ENCODE measurements around the gene KRT16. TPM values are rescaled to one million over a fixed set of nuclear protein-coding genes. Genes with fewer than 3 reads are reported as not detected.

KRT16 gene
- total RNA-seq, 2 donors from 2014 or later = 4.0 to 6.7 TPM

DNA sequence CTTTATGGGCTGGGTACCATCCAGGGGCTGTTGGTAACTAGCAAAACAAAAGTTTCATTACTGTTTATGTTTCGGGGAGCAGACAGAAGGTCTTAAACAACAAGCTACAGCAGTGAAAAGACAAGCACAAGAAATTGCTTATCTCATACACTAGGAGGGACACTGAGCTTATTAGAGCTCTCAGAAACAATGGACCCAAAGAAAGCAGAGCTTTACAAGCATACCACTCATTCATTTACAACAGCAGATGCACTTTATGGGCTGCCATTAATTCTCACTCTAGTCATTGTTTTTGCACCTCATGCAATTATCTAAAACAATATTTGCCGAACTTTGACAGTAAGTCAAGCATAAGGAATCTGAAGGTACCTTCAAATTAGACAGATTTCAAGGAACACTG, 10.0 kb downstream of the KRT16 start:
- no peaks in the 10 kb centered on the region for H3K9me3 ChIP-seq
- peak overlapping the region in 1 of 2 donors; percentile 52 for H3K27ac ChIP-seq
- peaks cover 9% of the 10 kb centered on the region for H3K4me1 ChIP-seq (replicated peaks)
- no peaks in the 10 kb centered on the region for H3K27me3 ChIP-seq (replicated peaks; ENCODE audit: insufficient read depth)
- no peak overlapping the region for H3K4me3 ChIP-seq
- 11% methylated on average over 2 of the region's 2 CpGs for WGBS
- TF ChIP-seq POLR2A (IDR thresholded peaks at IDR 0.05) (no peak), POLR2AphosphoS5 (IDR thresholded peaks at IDR 0.05) (no peak)
- TF ChIP-seq, protein P1, sequence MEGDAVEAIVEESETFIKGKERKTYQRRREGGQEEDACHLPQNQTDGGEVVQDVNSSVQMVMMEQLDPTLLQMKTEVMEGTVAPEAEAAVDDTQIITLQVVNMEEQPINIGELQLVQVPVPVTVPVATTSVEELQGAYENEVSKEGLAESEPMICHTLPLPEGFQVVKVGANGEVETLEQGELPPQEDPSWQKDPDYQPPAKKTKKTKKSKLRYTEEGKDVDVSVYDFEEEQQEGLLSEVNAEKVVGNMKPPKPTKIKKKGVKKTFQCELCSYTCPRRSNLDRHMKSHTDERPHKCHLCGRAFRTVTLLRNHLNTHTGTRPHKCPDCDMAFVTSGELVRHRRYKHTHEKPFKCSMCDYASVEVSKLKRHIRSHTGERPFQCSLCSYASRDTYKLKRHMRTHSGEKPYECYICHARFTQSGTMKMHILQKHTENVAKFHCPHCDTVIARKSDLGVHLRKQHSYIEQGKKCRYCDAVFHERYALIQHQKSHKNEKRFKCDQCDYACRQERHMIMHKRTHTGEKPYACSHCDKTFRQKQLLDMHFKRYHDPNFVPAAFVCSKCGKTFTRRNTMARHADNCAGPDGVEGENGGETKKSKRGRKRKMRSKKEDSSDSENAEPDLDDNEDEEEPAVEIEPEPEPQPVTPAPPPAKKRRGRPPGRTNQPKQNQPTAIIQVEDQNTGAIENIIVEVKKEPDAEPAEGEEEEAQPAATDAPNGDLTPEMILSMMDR (IDR thresholded peaks at IDR 0.05) = no peak
- intact Hi-C loops (cut with DNase I) = no loop called here
- no peaks in the 10 kb centered on the region for H3K36me3 ChIP-seq
- no peak for DNase-seq (ENCODE audit: low spot score)

DNA sequence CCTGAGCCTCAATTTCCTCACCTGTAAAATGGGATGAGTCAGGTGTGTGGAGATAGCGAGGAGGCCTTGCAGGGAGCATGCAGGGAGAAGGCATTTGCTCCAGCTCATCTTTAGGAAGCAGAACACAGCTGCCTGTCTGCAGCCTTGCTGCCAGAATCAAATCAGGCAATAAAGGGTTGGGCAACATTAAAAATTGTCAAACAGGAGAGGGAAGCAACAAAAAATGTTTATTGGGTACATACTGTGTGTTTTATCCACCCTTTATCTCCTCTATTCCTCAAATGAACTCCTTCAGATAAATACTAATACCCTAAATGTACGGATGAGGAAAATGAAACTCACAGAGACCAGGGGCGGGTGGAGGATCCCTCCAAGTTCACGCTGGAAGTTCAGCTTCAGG, 12.2 kb downstream of the KRT16 start:
- 34% methylated on average over 4 of the region's 4 CpGs for WGBS
- TF ChIP-seq POLR2AphosphoS5 (IDR thresholded peaks at IDR 0.05) (peak; percentile 73), POLR2A (IDR thresholded peaks at IDR 0.05) (no peak)
- TF ChIP-seq, protein P1 (IDR thresholded peaks at IDR 0.05) = no peak
- Histone ChIP-seq H3K4me3 (no peak overlapping the region), H3K9me3 (no peaks in the 10 kb centered on the region), H3K27ac (peak overlapping the region; percentile 25 to 41), H3K4me1 (replicated peaks) (peaks cover 9% of the 10 kb centered on the region), H3K36me3 (no peaks in the 10 kb centered on the region), H3K27me3 (replicated peaks; ENCODE audit: insufficient read depth) (no peaks in the 10 kb centered on the region)
- DNase-seq (ENCODE audit: low spot score) = no peak
- intact Hi-C loops (cut with DNase I) = no loop called here

DNA sequence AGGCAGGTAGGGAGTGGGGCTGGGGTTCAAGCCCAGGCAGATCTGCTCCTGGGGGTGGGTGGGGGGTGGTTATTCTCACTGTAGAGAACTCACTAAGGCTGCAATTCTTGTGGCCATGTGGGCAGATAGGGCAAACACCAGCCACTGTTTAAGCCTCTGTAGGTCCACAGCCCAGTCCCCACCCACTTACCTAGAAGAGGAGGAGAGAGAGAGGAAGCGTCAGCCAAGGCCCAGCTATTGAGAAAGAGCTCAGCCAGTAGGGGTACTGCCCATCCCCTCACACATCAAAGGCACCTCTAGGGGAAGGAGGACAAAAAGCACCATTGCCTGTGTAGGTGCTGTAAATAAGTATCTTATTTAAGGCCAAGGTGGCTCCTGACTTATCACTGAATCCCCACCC, 12.9 kb downstream of the KRT16 start:
- DNase-seq (ENCODE audit: low spot score) = no peak
- Histone ChIP-seq H3K4me1 (replicated peaks) (peaks cover 9% of the 10 kb centered on the region), H3K4me3 (no peak overlapping the region), H3K27me3 (replicated peaks; ENCODE audit: insufficient read depth) (no peaks in the 10 kb centered on the region), H3K9me3 (no peaks in the 10 kb centered on the region), H3K27ac (peak overlapping the region; percentile 25 to 41), H3K36me3 (no peaks in the 10 kb centered on the region)
- no peak for TF ChIP-seq POLR2A (IDR thresholded peaks at IDR 0.05)
- no peak for TF ChIP-seq POLR2AphosphoS5 (IDR thresholded peaks at IDR 0.05)
- 64% methylated on average over 1 of the region's 1 CpG for WGBS
- intact Hi-C loops (cut with DNase I) = no loop called here

DNA sequence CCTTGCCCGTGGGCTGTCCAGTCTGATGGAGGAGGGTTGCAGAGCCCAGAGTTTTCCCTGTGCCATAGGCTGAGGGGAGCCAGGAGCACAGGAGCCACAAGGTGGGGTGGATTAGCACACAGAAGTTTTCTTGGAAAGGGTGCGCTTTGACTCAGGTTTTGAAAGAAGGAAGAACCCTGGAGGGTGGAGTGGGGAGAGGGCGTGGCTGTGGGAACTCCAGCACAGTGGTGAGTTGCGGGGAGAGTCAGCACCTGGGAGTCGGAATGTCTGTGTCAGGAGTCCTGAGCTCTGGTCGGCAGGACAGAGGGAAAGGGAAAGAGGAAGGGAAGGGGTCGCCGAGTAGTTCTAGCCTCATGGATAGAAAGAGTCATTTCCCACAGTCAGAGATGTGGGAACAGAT, 17.0 kb downstream of the KRT16 start:
- H3K4me1 ChIP-seq (replicated peaks) = peaks cover 9% of the 10 kb centered on the region
- H3K27me3 ChIP-seq (replicated peaks; ENCODE audit: insufficient read depth) = no peaks in the 10 kb centered on the region
- TF ChIP-seq POLR2AphosphoS5 (IDR thresholded peaks at IDR 0.05) = no peak
- TF ChIP-seq, protein P1 (IDR thresholded peaks at IDR 0.05) = no peak
- TF ChIP-seq POLR2A (IDR thresholded peaks at IDR 0.05) = no peak
- H3K4me3 ChIP-seq = no peak overlapping the region
- 93% methylated on average over 8 of the region's 8 CpGs for WGBS
- H3K27ac ChIP-seq = no peak overlapping the region
- DNase-seq (ENCODE audit: low spot score) = no peak
- H3K36me3 ChIP-seq = no peaks in the 10 kb centered on the region
- intact Hi-C loops (cut with DNase I) = no loop called here
- no peaks in the 10 kb centered on the region for H3K9me3 ChIP-seq

DNA sequence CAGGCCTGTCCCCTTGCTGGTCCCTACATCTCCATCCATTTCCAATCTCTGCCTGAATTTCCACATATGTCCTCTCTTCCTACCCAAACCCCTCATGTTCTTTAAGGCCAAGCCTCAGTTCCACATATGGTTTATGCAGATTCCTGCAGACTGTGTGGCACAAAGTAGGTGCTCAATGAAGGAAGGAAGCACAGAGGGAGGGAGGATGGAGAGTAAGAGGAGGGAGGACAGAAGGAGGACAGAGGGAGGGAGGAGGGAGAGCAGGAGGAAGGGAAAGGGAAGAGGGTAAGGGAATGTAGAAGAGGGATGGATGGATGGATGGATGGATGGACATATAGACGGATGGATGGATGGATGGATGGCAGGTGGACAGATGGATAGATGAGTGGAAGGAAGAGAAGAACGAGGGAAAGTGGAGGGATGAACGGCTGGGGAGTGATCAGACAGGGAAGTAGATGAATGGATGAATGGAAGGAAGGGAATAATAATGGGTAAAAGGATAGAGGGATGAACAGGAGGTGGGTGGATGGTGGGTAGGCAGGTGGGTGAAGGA, 18.1 kb downstream of the KRT16 start:
- Histone ChIP-seq H3K36me3 (no peaks in the 10 kb centered on the region), H3K4me3 (no peak overlapping the region), H3K9me3 (no peaks in the 10 kb centered on the region), H3K4me1 (replicated peaks) (peaks cover under 1% of the 10 kb centered on the region), H3K27me3 (replicated peaks; ENCODE audit: insufficient read depth) (no peaks in the 10 kb centered on the region), H3K27ac (no peak overlapping the region)
- intact Hi-C loops (cut with DNase I) = no loop called here
- WGBS = 75% methylated on average over 3 of the region's 3 CpGs
- TF ChIP-seq, protein P1 (IDR thresholded peaks at IDR 0.05) = no peak
- TF ChIP-seq POLR2A (IDR thresholded peaks at IDR 0.05) (no peak), POLR2AphosphoS5 (IDR thresholded peaks at IDR 0.05) (no peak)
- no peak for DNase-seq (ENCODE audit: low spot score)

All from prostate gland (tissue), 2 donors.